T-cell (primary cell): ENCODE data around the gene INPP4A. TPM values are rescaled to one million over a fixed set of nuclear protein-coding genes. Genes with fewer than 3 reads are reported as not detected.
A peak's percentile ranks its signal among the peaks of the same experiment; 100 is the strongest.

Experiments used
- ATAC-seq, 4 experiments: fragments of 200-7000 bp in 3 of 4; fragments of 150-1000 bp in 1 of 4; cut with Tn5 transposase; replicated peaks in 1 of 4; 1 replicate in 3 of 4; 2 replicates in 1 of 4; pipeline ENCODE4 v1.10.0; 2021; ENCODE audit warnings: moderate library complexity in 3 of 4, mild to moderate bottlenecking in 2 of 4, moderate number of reproducible peaks in 1 of 4
- CTCF ChIA-PET, 2 donors: fragments of 300-600 bp; sonication (Branson Sonifier 250); formaldehyde crosslinking; loops; one replicate each; lab custom pipeline; 2022; ENCODE audit warnings: antibody characterized with exemption in 2 of 2; lab: Charles Lee
- POLR2A ChIA-PET, 2 donors: fragments of 300-600 bp; sonication (Branson Sonifier 250); formaldehyde crosslinking; loops; one replicate each; lab custom pipeline; 2022; ENCODE audit warnings: antibody characterized with exemption in 2 of 2; lab: Charles Lee
- DNase-seq, 35 experiments: peaks; one replicate each; pipeline versions ENCODE4 v3.0.0 to v3.0.0-alpha.2; 2013 to 2023
- H3K27ac ChIP-seq: one replicate; pipeline ENCODE4 v1.5.1; 2013; ENCODE audit warnings: low read length
- H3K27me3 ChIP-seq, 2 experiments: replicated peaks in 1 of 2; 1 replicate in 1 of 2; 2 replicates in 1 of 2; pipeline versions ENCODE4 v1.6.1 to v1.7.0; 2013; ENCODE audit warnings: low read length in 1 of 2, mixed read lengths in 1 of 2; ENCODE audit not compliant: control insufficient read depth in 2 of 2, insufficient read depth in 2 of 2; ENCODE audit errors: extremely low read depth in 1 of 2
- H3K36me3 ChIP-seq, 2 donors: 1 replicate in 1 of 2; 2 replicates in 1 of 2; pipeline versions ENCODE4 v1.6.1 to v1.7.0; 2013; ENCODE audit warnings: low read length in 1 of 2; ENCODE audit not compliant: control insufficient read depth in 2 of 2, insufficient read depth in 1 of 2; ENCODE audit errors: extremely low read depth in 1 of 2
- H3K4me1 ChIP-seq, 2 experiments: 1 replicate in 1 of 2; 2 replicates in 1 of 2; pipeline versions ENCODE4 v1.6.1 to v1.7.0; 2013; ENCODE audit warnings: low read length in 2 of 2, mixed read lengths in 1 of 2; ENCODE audit not compliant: insufficient read depth in 2 of 2, control insufficient read depth in 1 of 2; ENCODE audit errors: extremely low read depth in 1 of 2
- H3K4me3 ChIP-seq, 2 donors: 1 replicate in 1 of 2; 2 replicates in 1 of 2; pipeline versions ENCODE4 v1.5.1 to v1.7.0; 2013; ENCODE audit warnings: mild to moderate bottlenecking in 2 of 2, low read length in 1 of 2, moderate library complexity in 1 of 2; ENCODE audit not compliant: control insufficient read depth in 1 of 2; ENCODE audit errors: extremely low read depth in 1 of 2
- H3K9me3 ChIP-seq: 2 replicates; pipeline ENCODE4 v1.7.0; 2013
- H3K27ac Mint-ChIP-seq, 2 donors: one replicate each; pipeline ENCODE4 v1.8.0; 2020 to 2021; ENCODE audit warnings: mild to moderate bottlenecking in 2 of 2, mixed read lengths in 2 of 2
- H3K27me3 Mint-ChIP-seq, 2 donors: one replicate each; pipeline ENCODE4 v1.8.0; 2021 to 2022; ENCODE audit warnings: mixed read lengths in 2 of 2
- H3K36me3 Mint-ChIP-seq: one replicate; pipeline ENCODE4 v1.8.0; 2021; ENCODE audit warnings: mixed read lengths
- H3K4me1 Mint-ChIP-seq, 3 donors: one replicate each; pipeline ENCODE4 v1.8.0; 2020 to 2022; ENCODE audit warnings: mixed read lengths in 3 of 3, mild to moderate bottlenecking in 1 of 3
- H3K4me3 Mint-ChIP-seq, 3 donors: one replicate each; pipeline ENCODE4 v1.8.0; 2020 to 2022; ENCODE audit warnings: mild to moderate bottlenecking in 3 of 3, mixed read lengths in 3 of 3, moderate library complexity in 3 of 3
- H3K9me3 Mint-ChIP-seq, 3 donors: one replicate each; pipeline ENCODE4 v1.8.0; 2020 to 2022; ENCODE audit warnings: mixed read lengths in 3 of 3
- WGBS: methylation state at CpG from one replicate; pipeline ENCODE4 v1.1.5; 2013; ENCODE audit warnings: missing lambda C conversion rate; ENCODE audit not compliant: insufficient coverage; 5-methylcytosine and 5-hydroxymethylcytosine counted together
- total RNA-seq, 35 experiments: library from RNA in 6 of 35; stranded (reverse) in 6 of 35; fragments of 120-200 nt in 1 of 35; gene quantifications; one replicate each; pipeline versions ENCODE4 v1.2.1 to v1.2.4 and lab custom pipeline; 2013 to 2026

Gene INPP4A
- total RNA-seq, 5 donors from 2014 or later (not counting 1 experiment from before 2014, with no cell fraction given), result 126 to 153 (median 136) TPM

GRCh38 chr2:98496750-98497493, 52.3 kb downstream of the INPP4A start:
- Histone ChIP-seq H3K4me1 (peaks cover 2 to 23% of the 10 kb centered on the region in 2 experiments), H3K9me3 (no peaks in the 10 kb centered on the region), H3K27me3 (no peaks in the 10 kb centered on the region), H3K4me3 (no peak overlapping the region), H3K27ac (no peak overlapping the region), H3K36me3 (peaks cover 4 to 33% of the 10 kb centered on the region in 2 donors)
- Mint-ChIP-seq H3K9me3 (peaks cover 8 to 11% (median 9%) of the 10 kb centered on the region in 3 donors), H3K36me3 (peaks cover 64% of the 10 kb centered on the region), H3K27ac (peak overlapping the region in 1 of 2 donors; percentile 61), H3K27me3 (no peaks in the 10 kb centered on the region), H3K4me3 (no peak overlapping the region), H3K4me1 (peaks cover 69 to 76% (median 75%) of the 10 kb centered on the region in 3 donors)
- CTCF ChIA-PET, result interaction anchor here in 1 of 2 donors (1.1 kb wide), 1 partner anchor 18 kb away, joined by 4 read pairs; no protein-coding TSS in a partner anchor
- ATAC-seq (no peak), DNase-seq (no peak)
- POLR2A ChIA-PET, result interaction anchor here (0.6 kb wide), 2 partner anchors 26 to 573 kb away, joined by 3 read pairs; no protein-coding TSS in a partner anchor
- 100% methylated on average over 2 of the region's 4 CpGs for WGBS

- Histone ChIP-seq H3K4me1 (peaks cover 10 to 38% of the 10 kb centered on the region in 2 experiments), H3K27ac (no peak overlapping the region), H3K9me3 (no peaks in the 10 kb centered on the region), H3K36me3 (peaks cover 4 to 29% of the 10 kb centered on the region in 2 donors), H3K4me3 (no peak overlapping the region), H3K27me3 (no peaks in the 10 kb centered on the region)
- ChIA-PET POLR2A (no interaction called here), CTCF (no interaction called here)
- H3K4me1 Mint-ChIP-seq, result peaks cover 74 to 84% (median 84%) of the 10 kb centered on the region in 3 donors
- H3K36me3 Mint-ChIP-seq, result peaks cover 57% of the 10 kb centered on the region
- WGBS, result 85% methylated on average over 3 of the region's 4 CpGs
- peaks cover 8 to 11% (median 9%) of the 10 kb centered on the region in 3 donors for H3K9me3 Mint-ChIP-seq
- DNase-seq (no peak), ATAC-seq (no peak)
- H3K4me3 Mint-ChIP-seq, result no peak overlapping the region
- peak overlapping the region in 1 of 2 donors; percentile 62 for H3K27ac Mint-ChIP-seq
- no peaks in the 10 kb centered on the region for H3K27me3 Mint-ChIP-seq
These were observed 54.2 kb downstream of the INPP4A start for GRCh38 chr2:98498703-98499440.

- Mint-ChIP-seq H3K9me3 (peaks cover 3 to 11% (median 9%) of the 10 kb centered on the region in 3 donors), H3K4me1 (peaks cover 80 to 85% (median 85%) of the 10 kb centered on the region in 3 donors), H3K36me3 (peaks cover 48% of the 10 kb centered on the region), H3K4me3 (no peak overlapping the region), H3K27ac (peak overlapping the region; percentile 13 to 77), H3K27me3 (no peaks in the 10 kb centered on the region)
- no peak for ATAC-seq
- H3K4me3 ChIP-seq, result no peak overlapping the region
- no peaks in the 10 kb centered on the region for H3K27me3 ChIP-seq
- POLR2A ChIA-PET, result no interaction called here
- H3K36me3 ChIP-seq, result peaks cover 0 to 31% of the 10 kb centered on the region in 2 donors
- no peaks in the 10 kb centered on the region for H3K9me3 ChIP-seq
- DNase-seq, result no peak
- no CpG with 5 or more reads among the region's 1 CpG for WGBS
- CTCF ChIA-PET, result no interaction called here
- H3K27ac ChIP-seq, result no peak overlapping the region
- peaks cover 20 to 53% of the 10 kb centered on the region in 2 experiments for H3K4me1 ChIP-seq
These were observed 55.9 kb downstream of the INPP4A start for GRCh38 chr2:98500561-98500960.

- ATAC-seq (no peak), DNase-seq (no peak)
- no peaks in the 10 kb centered on the region for H3K27me3 Mint-ChIP-seq
- Histone ChIP-seq H3K9me3 (no peaks in the 10 kb centered on the region), H3K36me3 (peaks cover 0 to 32% of the 10 kb centered on the region in 2 donors), H3K4me1 (peaks cover 24 to 56% of the 10 kb centered on the region in 2 experiments), H3K4me3 (no peak overlapping the region), H3K27me3 (no peaks in the 10 kb centered on the region), H3K27ac (no peak overlapping the region)
- H3K9me3 Mint-ChIP-seq, result peaks cover 3 to 11% (median 8%) of the 10 kb centered on the region in 3 donors
- WGBS, result 100% methylated on average over 1 of the region's 4 CpGs
- POLR2A ChIA-PET, result no interaction called here
- peaks cover 86 to 90% (median 89%) of the 10 kb centered on the region in 3 donors for H3K4me1 Mint-ChIP-seq
- CTCF ChIA-PET, result no interaction called here
- peaks cover 43% of the 10 kb centered on the region for H3K36me3 Mint-ChIP-seq
- H3K27ac Mint-ChIP-seq, result peak overlapping the region; percentile 64 to 75
- H3K4me3 Mint-ChIP-seq, result no peak overlapping the region
These were observed 56.6 kb downstream of the INPP4A start for GRCh38 chr2:98501223-98501622.

- Histone ChIP-seq H3K27me3 (no peaks in the 10 kb centered on the region), H3K9me3 (no peaks in the 10 kb centered on the region), H3K27ac (no peak overlapping the region), H3K4me3 (no peak overlapping the region), H3K36me3 (peaks cover 5 to 34% of the 10 kb centered on the region in 2 donors), H3K4me1 (peaks cover 24 to 63% of the 10 kb centered on the region in 2 experiments)
- no peak for ATAC-seq
- no peak for DNase-seq
- Mint-ChIP-seq H3K27me3 (no peaks in the 10 kb centered on the region), H3K27ac (peak overlapping the region; percentile 64 to 75), H3K36me3 (peaks cover 42% of the 10 kb centered on the region), H3K9me3 (peaks cover 2 to 4% (median 3%) of the 10 kb centered on the region in 3 donors), H3K4me3 (no peak overlapping the region), H3K4me1 (peaks cover 88 to 90% (median 89%) of the 10 kb centered on the region in 3 donors)
- CTCF ChIA-PET, result no interaction called here
- 94% methylated on average over 2 of the region's 3 CpGs for WGBS
- POLR2A ChIA-PET, result no interaction called here
These were observed 57.2 kb downstream of the INPP4A start for GRCh38 chr2:98501876-98502275.

- Histone ChIP-seq H3K9me3 (no peaks in the 10 kb centered on the region), H3K36me3 (peaks cover 7 to 39% of the 10 kb centered on the region in 2 donors), H3K4me1 (peaks cover 25 to 69% of the 10 kb centered on the region in 2 experiments), H3K4me3 (no peak overlapping the region), H3K27me3 (no peaks in the 10 kb centered on the region), H3K27ac (no peak overlapping the region)
- Mint-ChIP-seq H3K27ac (peak overlapping the region; percentile 16 to 79), H3K9me3 (no peaks in the 10 kb centered on the region), H3K4me1 (peaks cover 92 to 93% (median 92%) of the 10 kb centered on the region in 3 donors), H3K4me3 (peak overlapping the region in 1 of 3 donors; percentile 42), H3K27me3 (no peaks in the 10 kb centered on the region), H3K36me3 (peaks cover 36% of the 10 kb centered on the region)
- ChIA-PET CTCF (no interaction called here), POLR2A (no interaction called here)
- 90% methylated on average over 3 of the region's 4 CpGs for WGBS
- DNase-seq (no peak), ATAC-seq (no peak)
These were observed 58.1 kb downstream of the INPP4A start for GRCh38 chr2:98502556-98503335.
